Cardiac fibroblast (primary cell): ENCODE measurements around the gene PIP5K1B.

Experiments
- DNase-seq, 2 donors: peaks; one replicate each; pipeline versions ENCODE4 v3.0.0 to v3.0.0-alpha.2; 2010; ENCODE audit warnings: low read depth in 2 of 2
- H3K4me3 ChIP-seq, 2 donors: replicated peaks in 1 of 2; 1 replicate in 1 of 2; 2 replicates in 1 of 2; pipeline ENCODE4 v1.5.1; 2011; ENCODE audit warnings: low read depth in 2 of 2, low read length in 2 of 2, mild to moderate bottlenecking in 2 of 2, moderate library complexity in 1 of 2
- TF ChIP-seq, protein P1 (sequence below): IDR thresholded peaks from one replicate; pipeline ENCODE4 v1.5.1; 2011; ENCODE audit warnings: low read depth, mild to moderate bottlenecking, low read length, inconsistent platforms

Gene PIP5K1B

DNA sequence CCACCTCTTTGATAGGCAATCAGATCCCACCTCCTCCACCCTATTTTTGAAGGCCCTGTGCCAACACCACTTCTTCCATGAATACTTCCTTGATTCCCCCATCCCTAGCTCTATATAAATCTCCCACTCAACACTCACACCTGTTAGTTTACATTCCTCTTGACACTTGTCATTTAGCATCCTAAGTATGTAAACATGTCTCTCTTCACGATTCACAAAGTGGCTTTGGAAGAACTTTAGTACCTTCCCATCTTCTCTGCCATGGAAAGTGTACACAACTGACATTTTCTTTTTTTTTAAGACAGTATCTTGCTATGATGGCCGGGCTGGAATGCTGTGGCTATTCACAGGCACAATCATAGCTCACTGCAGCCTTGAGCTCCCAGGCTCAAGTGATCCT, 329.0 kb downstream of the PIP5K1B start:
- no peak overlapping the region for H3K4me3 ChIP-seq
- TF ChIP-seq, protein P1, sequence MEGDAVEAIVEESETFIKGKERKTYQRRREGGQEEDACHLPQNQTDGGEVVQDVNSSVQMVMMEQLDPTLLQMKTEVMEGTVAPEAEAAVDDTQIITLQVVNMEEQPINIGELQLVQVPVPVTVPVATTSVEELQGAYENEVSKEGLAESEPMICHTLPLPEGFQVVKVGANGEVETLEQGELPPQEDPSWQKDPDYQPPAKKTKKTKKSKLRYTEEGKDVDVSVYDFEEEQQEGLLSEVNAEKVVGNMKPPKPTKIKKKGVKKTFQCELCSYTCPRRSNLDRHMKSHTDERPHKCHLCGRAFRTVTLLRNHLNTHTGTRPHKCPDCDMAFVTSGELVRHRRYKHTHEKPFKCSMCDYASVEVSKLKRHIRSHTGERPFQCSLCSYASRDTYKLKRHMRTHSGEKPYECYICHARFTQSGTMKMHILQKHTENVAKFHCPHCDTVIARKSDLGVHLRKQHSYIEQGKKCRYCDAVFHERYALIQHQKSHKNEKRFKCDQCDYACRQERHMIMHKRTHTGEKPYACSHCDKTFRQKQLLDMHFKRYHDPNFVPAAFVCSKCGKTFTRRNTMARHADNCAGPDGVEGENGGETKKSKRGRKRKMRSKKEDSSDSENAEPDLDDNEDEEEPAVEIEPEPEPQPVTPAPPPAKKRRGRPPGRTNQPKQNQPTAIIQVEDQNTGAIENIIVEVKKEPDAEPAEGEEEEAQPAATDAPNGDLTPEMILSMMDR: no peak
- DNase-seq: no peak

DNA sequence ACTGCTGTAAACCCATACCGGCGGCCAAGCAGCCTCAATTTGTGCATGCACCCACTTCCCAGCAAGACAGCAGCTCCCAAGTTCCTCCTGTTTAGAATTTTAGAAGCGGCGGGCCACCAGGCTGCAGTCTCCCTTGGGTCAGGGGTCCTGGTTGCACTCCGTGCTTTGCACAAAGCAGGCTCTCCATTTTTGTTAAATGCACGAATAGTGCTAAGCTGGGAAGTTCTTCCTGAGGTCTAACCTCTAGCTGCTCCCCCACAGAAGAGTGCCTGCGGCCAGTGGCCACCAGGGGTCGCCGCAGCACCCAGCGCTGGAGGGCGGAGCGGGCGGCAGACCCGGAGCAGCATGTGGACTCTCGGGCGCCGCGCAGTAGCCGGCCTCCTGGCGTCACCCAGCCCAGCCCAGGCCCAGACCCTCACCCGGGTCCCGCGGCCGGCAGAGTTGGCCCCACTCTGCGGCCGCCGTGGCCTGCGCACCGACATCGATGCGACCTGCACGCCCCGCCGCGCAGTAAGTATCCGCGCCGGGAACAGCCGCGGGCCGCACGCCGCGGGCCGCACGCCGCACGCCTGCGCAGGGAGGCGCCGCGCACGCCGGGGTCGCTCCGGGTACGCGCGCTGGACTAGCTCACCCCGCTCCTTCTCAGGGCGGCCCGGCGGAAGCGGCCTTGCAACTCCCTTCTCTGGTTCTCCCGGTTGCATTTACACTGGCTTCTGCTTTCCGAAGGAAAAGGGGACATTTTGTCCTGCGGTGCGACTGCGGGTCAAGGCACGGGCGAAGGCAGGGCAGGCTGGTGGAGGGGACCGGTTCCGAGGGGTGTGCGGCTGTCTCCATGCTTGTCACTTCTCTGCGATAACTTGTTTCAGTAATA, 330.6 kb downstream of the PIP5K1B start, which contains the start of gene FXN:
Gene FXN (plus strand): TSS at position 315 of the 871 bp plus-strand sequence. CDS start 31 bp downstream, at position 346.
- TF ChIP-seq, protein P1: peak; percentile 92
- H3K4me3 ChIP-seq: peak within 1 kb of the TSS; percentile 73 to 92

DNA sequence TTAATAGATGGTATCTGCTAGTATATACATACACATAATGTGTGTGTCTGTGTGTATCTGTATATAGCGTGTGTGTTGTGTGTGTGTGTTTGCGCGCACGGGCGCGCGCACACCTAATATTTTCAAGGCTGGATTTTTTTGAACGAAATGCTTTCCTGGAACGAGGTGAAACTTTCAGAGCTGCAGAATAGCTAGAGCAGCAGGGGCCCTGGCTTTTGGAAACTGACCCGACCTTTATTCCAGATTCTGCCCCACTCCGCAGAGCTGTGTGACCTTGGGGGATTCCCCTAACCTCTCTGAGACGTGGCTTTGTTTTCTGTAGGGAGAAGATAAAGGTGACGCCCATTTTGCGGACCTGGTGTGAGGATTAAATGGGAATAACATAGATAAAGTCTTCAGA, 331.3 kb downstream of the PIP5K1B start:
- DNase-seq: peak; percentile 18 to 45

More for the DNA sequence above, 330.6 kb downstream of the PIP5K1B start, which contains the start of gene FXN:
- DNase-seq: peak; percentile 83 to 88

DNA sequence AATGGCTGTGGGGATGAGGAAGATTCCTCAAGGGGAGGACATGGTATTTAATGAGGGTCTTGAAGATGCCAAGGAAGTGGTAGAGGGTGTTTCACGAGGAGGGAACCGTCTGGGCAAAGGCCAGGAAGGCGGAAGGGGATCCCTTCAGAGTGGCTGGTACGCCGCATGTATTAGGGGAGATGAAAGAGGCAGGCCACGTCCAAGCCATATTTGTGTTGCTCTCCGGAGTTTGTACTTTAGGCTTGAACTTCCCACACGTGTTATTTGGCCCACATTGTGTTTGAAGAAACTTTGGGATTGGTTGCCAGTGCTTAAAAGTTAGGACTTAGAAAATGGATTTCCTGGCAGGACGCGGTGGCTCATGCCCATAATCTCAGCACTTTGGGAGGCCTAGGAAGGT, 331.8 kb downstream of the PIP5K1B start:
- DNase-seq: no peak
- TF ChIP-seq, protein P1: no peak
- H3K4me3 ChIP-seq: peak overlapping the region; percentile 73 to 92

More for the DNA sequence above, 331.3 kb downstream of the PIP5K1B start:
- TF ChIP-seq, protein P1: no peak
- H3K4me3 ChIP-seq: peak overlapping the region; percentile 73 to 92

DNA sequence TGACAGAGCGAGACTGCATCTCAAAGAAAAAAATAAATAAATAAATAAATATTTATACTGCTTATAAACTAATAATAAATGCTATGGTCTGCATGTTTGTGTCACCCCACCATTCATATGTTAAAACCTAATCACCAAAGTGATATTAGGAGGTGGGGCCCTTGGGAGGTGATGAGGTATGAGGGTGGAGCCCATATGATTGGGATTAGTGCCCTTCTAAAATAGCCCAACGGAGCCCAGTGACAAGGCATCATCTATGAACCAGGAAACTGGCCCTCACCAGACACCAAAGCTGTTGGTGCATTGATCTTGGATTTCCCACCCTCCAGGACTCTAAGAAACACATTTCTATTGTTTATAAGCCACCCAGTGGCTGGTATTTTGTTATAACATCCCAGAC, 335.6 kb downstream of the PIP5K1B start:
- TF ChIP-seq, protein P1: no peak
- no peak for DNase-seq
- no peak overlapping the region for H3K4me3 ChIP-seq

DNA sequence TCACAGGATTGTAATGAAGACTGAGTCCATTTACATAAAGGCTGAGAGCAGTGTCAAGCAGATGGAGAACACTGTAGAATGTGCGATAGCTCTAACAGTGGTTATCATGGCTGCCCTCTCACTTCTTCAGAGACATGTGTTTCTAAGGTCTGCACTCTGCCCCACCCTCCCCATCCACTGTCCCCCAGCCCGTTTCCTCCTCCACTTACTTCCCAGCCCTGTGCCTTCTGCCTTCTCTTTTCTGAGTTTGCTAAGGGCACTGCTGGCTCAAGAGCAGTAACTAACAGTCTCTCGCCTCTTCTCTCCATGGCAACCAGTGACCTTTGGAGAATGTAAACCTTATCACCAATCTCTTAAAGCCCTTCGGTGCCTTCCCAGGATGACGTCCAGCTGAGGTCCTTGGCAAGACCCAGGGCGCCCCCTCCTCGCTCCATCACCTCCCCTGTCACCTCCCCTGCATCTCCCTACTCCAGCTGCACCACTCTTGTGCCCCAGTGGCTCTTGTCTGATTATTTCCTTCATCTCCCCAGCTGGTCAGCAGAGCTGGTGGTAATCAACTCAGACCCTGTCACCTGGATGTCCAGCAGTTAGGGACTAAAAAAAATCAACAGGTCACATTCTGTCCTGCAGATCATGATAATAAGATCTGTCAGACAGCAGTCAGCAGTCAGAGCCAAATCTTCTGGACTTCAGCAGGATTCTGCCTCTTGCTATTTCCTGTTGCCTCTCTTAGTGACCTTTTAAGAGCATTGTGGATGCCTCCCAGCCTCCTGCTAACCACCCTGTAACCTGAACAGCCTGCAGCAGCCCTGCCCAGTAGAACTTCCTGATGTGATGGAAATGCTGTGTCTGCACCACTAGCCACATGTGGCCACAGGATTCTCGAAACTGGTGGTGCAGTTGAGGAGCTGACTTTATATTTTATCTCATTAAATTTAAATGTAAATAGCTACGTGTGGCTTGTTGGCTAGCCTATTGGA, 339.5 kb downstream of the PIP5K1B start:
- H3K4me3 ChIP-seq: no peak overlapping the region
- TF ChIP-seq, protein P1: no peak
- peak; percentile 41 to 71 for DNase-seq
